Measurements from ENCODE around the gene ASCC3. TPM values are rescaled to one million over a fixed set of nuclear protein-coding genes. Genes with fewer than 3 reads are reported as not detected.
A peak's percentile ranks its signal among the peaks of the same experiment; 100 is the strongest.

The ASCC3 gene
- total RNA-seq, 1 experiment from 2014 or later: 38.9 TPM

GRCh38 chr6:100493206-100493888, 387.8 kb downstream of the ASCC3 start:
- DNase-seq: peak; percentile 35
- Histone ChIP-seq H3K4me3 (ENCODE audit: insufficient read depth, low read depth, low read length) (no peak overlapping the region), H3K27me3 (ENCODE audit: control insufficient read depth, insufficient read depth, low read length) (no peaks in the 10 kb centered on the region), H3K36me3 (replicated peaks; ENCODE audit: control insufficient read depth, insufficient read depth, low read length) (no peaks in the 10 kb centered on the region)

DNA sequence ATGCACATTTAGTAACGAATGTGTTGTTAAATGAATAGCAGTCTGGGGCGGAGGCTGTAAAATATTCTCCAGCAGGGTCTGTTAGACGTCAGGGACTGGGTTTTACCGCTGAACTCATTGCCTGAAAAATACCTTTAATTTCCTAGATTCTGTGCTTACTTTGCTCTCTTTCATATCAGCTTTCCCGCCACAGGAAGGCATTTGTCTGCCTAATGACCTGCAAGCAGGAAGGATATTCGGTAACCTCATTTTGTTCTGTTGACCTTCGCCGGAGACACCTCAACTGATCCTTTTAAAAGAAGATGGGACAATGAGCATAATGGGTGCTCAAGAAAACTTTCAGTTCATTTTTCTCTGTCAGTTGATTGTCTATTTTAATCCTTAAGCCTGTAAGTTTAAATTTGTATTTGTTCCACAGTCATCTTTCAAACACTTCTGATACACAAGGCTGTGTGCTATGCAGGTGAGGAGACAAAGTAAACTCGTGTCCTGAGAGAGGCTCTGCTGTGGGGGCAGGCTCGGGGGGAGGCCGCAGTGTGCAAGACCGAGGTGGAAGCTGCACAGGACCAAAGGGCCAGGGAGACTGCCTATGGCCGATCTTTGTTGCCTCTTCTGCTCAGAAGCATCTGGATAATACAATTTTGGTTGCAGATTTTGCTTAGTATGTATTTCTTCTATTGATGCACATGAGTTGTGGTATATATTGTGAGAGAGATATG, 389.0 kb downstream of the ASCC3 start:
- Histone ChIP-seq H3K4me3 (ENCODE audit: insufficient read depth, low read depth, low read length) (no peak overlapping the region), H3K27me3 (ENCODE audit: control insufficient read depth, insufficient read depth, low read length) (no peaks in the 10 kb centered on the region), H3K36me3 (replicated peaks; ENCODE audit: control insufficient read depth, insufficient read depth, low read length) (no peaks in the 10 kb centered on the region)
- no peak for DNase-seq

GRCh38 chr6:100490065-100490464, 391.1 kb downstream of the ASCC3 start:
- no peak for DNase-seq
- H3K4me3 ChIP-seq (ENCODE audit: insufficient read depth, low read depth, low read length): no peak overlapping the region
- H3K36me3 ChIP-seq (replicated peaks; ENCODE audit: control insufficient read depth, insufficient read depth, low read length): no peaks in the 10 kb centered on the region
- no peaks in the 10 kb centered on the region for H3K27me3 ChIP-seq (ENCODE audit: control insufficient read depth, insufficient read depth, low read length)

DNA sequence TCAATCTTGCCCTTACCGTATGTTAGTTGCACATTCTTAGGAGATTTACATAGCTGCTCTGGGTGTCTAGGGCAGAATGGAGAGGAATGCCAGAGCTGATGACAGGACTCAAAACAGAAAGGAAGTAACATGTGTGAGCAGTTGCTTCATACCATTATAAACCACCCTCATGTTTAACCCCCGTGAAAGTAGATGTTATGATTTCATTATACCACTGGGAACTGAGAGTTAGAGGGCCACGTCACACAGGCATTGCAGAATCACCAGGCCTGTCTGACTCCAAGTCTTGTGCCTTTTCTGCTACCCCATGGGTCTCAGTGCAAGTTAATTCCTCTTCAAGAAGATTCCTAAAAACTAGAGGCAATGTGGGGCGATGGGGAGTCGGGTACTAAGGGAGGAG, 392.9 kb downstream of the ASCC3 start:
- no peak for DNase-seq
- Histone ChIP-seq H3K4me3 (ENCODE audit: insufficient read depth, low read depth, low read length) (no peak overlapping the region), H3K27me3 (ENCODE audit: control insufficient read depth, insufficient read depth, low read length) (no peaks in the 10 kb centered on the region), H3K36me3 (replicated peaks; ENCODE audit: control insufficient read depth, insufficient read depth, low read length) (no peaks in the 10 kb centered on the region)

DNA sequence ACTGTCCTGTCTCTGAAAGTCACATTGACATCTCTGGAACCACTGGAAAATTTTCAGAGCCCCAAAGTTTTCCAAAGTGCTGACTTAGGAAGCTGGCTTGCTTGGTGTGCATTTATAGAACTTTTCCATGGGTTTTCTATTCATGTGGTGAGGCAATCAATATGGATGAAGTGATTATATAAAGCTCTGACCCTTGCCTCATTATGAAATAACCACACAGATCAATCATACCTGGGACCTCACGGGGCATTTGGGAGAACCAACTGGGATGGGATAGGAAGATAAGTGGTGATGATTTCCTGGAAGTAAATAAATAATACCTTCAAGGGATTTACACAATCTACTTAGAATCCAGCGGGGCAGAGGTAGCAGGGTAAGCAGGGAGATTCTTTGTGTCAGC, 393.5 kb downstream of the ASCC3 start:
- Histone ChIP-seq H3K36me3 (replicated peaks; ENCODE audit: control insufficient read depth, insufficient read depth, low read length) (no peaks in the 10 kb centered on the region), H3K27me3 (ENCODE audit: control insufficient read depth, insufficient read depth, low read length) (no peaks in the 10 kb centered on the region), H3K4me3 (ENCODE audit: insufficient read depth, low read depth, low read length) (no peak overlapping the region)
- DNase-seq: no peak

DNA sequence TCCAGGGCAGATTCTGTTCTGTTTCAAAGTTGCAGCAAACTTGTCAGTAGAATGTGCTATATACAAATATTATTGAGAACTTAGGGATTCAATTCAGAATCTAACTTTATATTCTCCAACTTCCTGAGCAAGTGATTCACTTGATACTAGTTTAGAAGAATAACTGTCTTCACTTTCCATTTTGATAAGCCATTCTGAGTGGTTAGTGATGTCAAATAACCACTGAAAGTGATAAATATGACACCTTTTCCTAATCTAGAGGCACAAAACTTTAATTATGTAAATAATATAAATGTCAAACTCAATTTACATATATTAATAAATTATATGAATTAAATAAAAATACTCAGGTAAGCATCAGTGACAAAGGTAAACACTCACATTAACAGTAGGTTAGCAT, 395.9 kb downstream of the ASCC3 start:
- no peaks in the 10 kb centered on the region for H3K27me3 ChIP-seq (ENCODE audit: control insufficient read depth, insufficient read depth, low read length)
- no peaks in the 10 kb centered on the region for H3K36me3 ChIP-seq (replicated peaks; ENCODE audit: control insufficient read depth, insufficient read depth, low read length)
- DNase-seq: no peak
- H3K4me3 ChIP-seq (ENCODE audit: insufficient read depth, low read depth, low read length): no peak overlapping the region

GRCh38 chr6:100484474-100484873, 396.7 kb downstream of the ASCC3 start:
- Histone ChIP-seq H3K36me3 (replicated peaks; ENCODE audit: control insufficient read depth, insufficient read depth, low read length) (no peaks in the 10 kb centered on the region), H3K4me3 (ENCODE audit: insufficient read depth, low read depth, low read length) (no peak overlapping the region), H3K27me3 (ENCODE audit: control insufficient read depth, insufficient read depth, low read length) (no peaks in the 10 kb centered on the region)
- DNase-seq: no peak

- DNase-seq: no peak
- Histone ChIP-seq H3K4me3 (ENCODE audit: insufficient read depth, low read depth, low read length) (no peak overlapping the region), H3K27me3 (ENCODE audit: control insufficient read depth, insufficient read depth, low read length) (no peaks in the 10 kb centered on the region), H3K36me3 (replicated peaks; ENCODE audit: control insufficient read depth, insufficient read depth, low read length) (no peaks in the 10 kb centered on the region)
These were observed 398.4 kb downstream of the ASCC3 start for GRCh38 chr6:100482698-100483097.

DNA sequence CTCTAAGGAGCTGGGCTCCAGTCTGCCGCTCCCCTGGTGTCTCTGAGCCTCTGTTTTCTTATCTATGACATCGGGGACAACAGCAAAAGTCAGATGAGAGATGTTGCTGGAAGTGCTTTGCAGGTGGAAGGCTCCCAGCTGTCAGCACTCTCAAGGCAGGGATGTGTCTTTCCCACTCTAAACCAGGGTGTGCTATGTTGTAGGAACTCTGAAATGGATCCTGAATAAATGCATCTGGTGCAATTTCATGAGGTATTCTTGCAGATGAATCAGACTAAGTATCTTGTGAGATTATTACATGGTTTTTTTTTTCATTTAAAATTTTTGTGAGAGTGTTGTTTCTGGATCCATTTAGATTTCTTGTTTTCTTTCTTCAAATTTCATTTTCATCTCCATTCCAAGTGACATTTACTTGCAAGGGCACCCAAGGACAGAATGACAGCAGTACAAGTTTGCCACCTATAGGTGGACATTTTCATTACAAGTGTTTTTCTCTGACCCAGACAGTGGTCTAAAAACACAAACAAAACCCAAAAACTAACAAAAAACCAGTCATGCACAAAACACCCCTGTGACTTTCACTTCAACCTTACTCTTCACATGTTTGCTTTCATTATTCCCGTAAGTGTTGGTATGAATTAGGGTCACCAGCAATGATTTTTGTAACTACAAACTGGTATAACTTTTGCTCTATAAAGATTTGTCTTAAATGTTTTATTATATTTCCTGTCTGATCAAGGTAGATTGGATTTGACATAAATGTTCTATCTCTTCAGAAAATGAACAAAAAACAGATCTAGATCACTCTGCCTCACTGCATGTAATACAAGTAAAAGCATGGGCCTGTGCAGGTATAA, 401.7 kb downstream of the ASCC3 start:
- DNase-seq: peak; percentile 35
- Histone ChIP-seq H3K4me3 (ENCODE audit: insufficient read depth, low read depth, low read length) (no peak overlapping the region), H3K36me3 (replicated peaks; ENCODE audit: control insufficient read depth, insufficient read depth, low read length) (no peaks in the 10 kb centered on the region), H3K27me3 (ENCODE audit: control insufficient read depth, insufficient read depth, low read length) (no peaks in the 10 kb centered on the region)

DNA sequence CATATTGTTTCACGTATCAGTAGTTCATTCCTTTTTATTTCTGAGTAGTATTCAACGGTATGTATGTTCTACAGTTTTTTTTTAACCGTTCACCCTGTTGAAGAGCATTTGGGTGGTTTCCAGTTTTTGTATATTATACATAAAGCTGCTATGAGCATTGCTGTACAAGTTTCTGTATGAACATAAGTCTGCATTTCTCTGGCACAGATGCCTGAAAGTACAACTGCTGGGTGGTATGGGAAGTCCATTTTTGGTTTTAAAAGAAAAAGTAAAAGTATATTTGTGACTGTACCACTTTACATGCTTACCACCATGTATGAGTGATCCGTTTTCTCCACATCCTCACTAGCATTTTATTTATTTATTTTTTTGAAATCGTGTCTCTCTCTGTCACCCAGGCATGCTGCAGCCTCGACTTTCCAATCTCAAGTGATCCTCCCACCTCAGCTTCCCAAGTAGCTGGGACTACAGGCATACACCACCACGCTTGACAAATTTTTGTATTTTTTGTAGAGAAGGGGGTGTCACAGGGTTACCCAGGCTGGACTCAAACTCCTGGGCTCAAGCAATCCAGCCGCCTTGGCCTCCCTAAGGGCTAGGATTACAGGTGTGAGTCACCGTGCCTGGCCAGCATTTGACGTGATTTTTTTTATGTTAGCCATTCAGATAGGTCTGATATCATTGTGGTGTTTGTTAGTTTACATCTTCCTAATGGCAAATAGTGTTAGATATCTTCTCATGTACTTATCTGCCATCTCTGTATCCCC, 405.4 kb downstream of the ASCC3 start:
- no peaks in the 10 kb centered on the region for H3K36me3 ChIP-seq (replicated peaks; ENCODE audit: control insufficient read depth, insufficient read depth, low read length)
- no peak overlapping the region for H3K4me3 ChIP-seq (ENCODE audit: insufficient read depth, low read depth, low read length)
- H3K27me3 ChIP-seq (ENCODE audit: control insufficient read depth, insufficient read depth, low read length): peaks cover 13% of the 10 kb centered on the region
- DNase-seq: no peak

DNA sequence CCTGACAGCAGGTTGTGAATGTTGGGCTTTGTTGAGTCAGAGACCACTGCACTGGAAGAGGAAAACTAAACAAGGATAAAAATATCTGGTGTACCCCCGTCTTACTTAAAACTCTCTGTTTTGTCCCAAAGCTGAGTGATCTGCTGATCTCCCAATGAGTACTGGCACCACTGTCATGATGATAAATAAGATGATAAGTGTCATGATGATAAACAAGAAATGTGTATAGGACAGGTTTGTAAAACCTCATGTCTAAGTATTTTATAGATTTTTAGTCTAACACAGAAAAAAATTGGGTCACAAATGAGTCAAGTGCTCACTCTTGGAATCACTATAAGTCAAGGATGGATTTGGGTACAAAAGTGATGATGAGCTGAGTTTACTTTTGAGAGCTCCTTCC, 407.9 kb downstream of the ASCC3 start:
- Histone ChIP-seq H3K27me3 (ENCODE audit: control insufficient read depth, insufficient read depth, low read length) (peaks cover 39% of the 10 kb centered on the region), H3K36me3 (replicated peaks; ENCODE audit: control insufficient read depth, insufficient read depth, low read length) (no peaks in the 10 kb centered on the region), H3K4me3 (ENCODE audit: insufficient read depth, low read depth, low read length) (no peak overlapping the region)
- no peak for DNase-seq

GRCh38 chr6:100472674-100473073, 408.5 kb downstream of the ASCC3 start:
- no peak overlapping the region for H3K4me3 ChIP-seq (ENCODE audit: insufficient read depth, low read depth, low read length)
- peak; percentile 26 for DNase-seq
- H3K36me3 ChIP-seq (replicated peaks; ENCODE audit: control insufficient read depth, insufficient read depth, low read length): no peaks in the 10 kb centered on the region
- H3K27me3 ChIP-seq (ENCODE audit: control insufficient read depth, insufficient read depth, low read length): peaks cover 44% of the 10 kb centered on the region

GRCh38 chr6:100470422-100471120, 410.6 kb downstream of the ASCC3 start:
- H3K27me3 ChIP-seq (ENCODE audit: control insufficient read depth, insufficient read depth, low read length): peaks cover 65% of the 10 kb centered on the region
- no peaks in the 10 kb centered on the region for H3K36me3 ChIP-seq (replicated peaks; ENCODE audit: control insufficient read depth, insufficient read depth, low read length)
- no peak for DNase-seq
- no peak overlapping the region for H3K4me3 ChIP-seq (ENCODE audit: insufficient read depth, low read depth, low read length)
